RWPE1 (cell line): ENCODE results near the gene TNFRSF1A.
"Not testable (repeated sequence)": the region's sequence is repeated elsewhere in the genome, so short reads cannot be mapped to it uniquely, and the experiment has no call there.

ENCODE experiments used
- CTCF ChIA-PET: fragments of 350-600 bp; sonication (Branson Sonifier 250); formaldehyde crosslinking; extraction: SDS; loops from one replicate; lab custom pipeline; 2021; lab: Yijun Ruan, JAX
- POLR2A ChIA-PET: fragments of 400-600 bp; formaldehyde crosslinking; extraction: SDS; loops from one replicate; lab custom pipeline; 2020; ENCODE audit warnings: antibody characterized with exemption; ENCODE audit not compliant: low non-redundant PET; lab: Yijun Ruan, JAX
- DNase-seq: peaks from one replicate; pipeline ENCODE4 v3.0.0; 2012; ENCODE audit warnings: low spot score
- H3K27ac ChIP-seq: fragments of 450-650 bp; 2 replicates; pipeline ENCODE4 v1.5.1; 2017
- TF ChIP-seq, protein P1 (sequence below): fragments of 450-650 bp; conservative IDR thresholded peaks from 2 replicates; pipeline ENCODE4 v1.5.1; 2017; ENCODE audit warnings: low read depth, mild to moderate bottlenecking

Gene TNFRSF1A

DNA sequence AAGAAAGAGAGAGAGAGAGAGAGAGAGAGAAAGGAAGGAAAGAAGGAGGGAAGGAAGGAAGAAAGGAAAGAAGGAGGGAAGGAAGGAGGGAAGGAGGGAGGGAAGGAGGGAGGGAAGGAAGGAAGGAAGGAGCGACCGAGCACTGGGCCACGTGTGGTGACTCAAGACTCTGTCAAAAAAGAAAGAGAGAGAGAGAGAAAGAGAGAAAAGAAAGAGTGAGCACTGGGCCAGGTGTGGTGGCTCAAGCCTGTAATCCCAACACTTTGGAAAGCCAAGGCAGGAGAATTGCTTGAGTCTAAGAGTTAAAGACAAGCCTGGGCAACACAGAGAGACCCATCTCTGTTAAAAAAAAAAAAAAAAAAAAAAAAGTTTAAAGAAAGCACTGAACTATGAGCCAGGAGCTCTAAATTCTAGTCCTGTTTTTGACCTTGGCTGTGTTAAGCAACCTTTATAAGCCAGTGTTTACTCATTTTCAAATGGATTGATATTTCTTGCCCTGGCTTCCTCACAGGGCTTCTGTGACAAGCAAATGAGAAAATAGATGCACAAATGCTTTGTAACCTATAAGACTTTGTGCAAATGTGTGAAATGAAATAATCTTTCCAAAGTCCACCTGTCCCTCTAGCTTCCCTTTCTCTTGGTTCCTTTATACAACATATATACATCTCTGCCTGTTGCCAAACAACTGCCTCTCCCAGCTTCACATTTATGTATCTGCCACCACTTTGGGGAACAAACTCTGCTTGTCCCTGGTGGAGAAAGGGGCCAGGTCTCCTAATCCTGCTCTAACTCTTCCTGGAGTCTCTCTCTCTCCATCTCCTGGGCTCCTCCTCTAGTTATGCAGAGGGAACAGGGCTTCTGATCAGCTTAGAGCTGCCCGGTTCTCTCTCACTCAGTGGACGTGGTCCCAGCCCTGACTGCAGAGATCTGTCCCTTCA, 47.5 kb downstream of the TNFRSF1A start:
- TF ChIP-seq, protein P1, sequence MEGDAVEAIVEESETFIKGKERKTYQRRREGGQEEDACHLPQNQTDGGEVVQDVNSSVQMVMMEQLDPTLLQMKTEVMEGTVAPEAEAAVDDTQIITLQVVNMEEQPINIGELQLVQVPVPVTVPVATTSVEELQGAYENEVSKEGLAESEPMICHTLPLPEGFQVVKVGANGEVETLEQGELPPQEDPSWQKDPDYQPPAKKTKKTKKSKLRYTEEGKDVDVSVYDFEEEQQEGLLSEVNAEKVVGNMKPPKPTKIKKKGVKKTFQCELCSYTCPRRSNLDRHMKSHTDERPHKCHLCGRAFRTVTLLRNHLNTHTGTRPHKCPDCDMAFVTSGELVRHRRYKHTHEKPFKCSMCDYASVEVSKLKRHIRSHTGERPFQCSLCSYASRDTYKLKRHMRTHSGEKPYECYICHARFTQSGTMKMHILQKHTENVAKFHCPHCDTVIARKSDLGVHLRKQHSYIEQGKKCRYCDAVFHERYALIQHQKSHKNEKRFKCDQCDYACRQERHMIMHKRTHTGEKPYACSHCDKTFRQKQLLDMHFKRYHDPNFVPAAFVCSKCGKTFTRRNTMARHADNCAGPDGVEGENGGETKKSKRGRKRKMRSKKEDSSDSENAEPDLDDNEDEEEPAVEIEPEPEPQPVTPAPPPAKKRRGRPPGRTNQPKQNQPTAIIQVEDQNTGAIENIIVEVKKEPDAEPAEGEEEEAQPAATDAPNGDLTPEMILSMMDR: no peak
- CTCF ChIA-PET: interaction anchor here (0.7 to 1.5 kb wide), 3 partner anchors 10 to 22 kb away, joined by 3 read pairs; no protein-coding TSS in a partner anchor
- peak overlapping the region; percentile 87 for H3K27ac ChIP-seq
- POLR2A ChIA-PET: interaction anchor here (0.6 kb wide), 1 partner anchor 78 kb away, joined by 6 read pairs; no protein-coding TSS in a partner anchor
- DNase-seq: no peak

DNA sequence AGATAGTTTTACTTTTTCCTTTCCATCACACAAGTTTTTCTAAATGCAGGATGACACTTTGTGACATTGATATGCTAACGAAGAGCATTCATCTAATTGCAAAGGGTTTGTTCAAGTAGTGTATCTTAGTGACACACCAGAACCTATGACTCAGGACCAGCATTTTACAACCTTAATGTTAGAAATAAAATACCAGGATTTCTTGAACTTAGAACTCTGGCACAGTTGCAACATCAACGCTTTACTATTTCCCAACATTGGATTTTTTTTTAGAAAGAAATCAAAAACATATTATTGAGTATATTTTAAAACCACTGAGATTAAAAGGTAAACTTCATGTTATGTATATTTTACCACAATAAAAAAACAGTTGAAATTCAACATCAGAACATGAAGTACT, 49.3 kb downstream of the TNFRSF1A start:
- no peak overlapping the region for H3K27ac ChIP-seq
- CTCF ChIA-PET: no interaction called here
- no peak for DNase-seq
- POLR2A ChIA-PET: no interaction called here
- TF ChIP-seq, protein P1: no peak

DNA sequence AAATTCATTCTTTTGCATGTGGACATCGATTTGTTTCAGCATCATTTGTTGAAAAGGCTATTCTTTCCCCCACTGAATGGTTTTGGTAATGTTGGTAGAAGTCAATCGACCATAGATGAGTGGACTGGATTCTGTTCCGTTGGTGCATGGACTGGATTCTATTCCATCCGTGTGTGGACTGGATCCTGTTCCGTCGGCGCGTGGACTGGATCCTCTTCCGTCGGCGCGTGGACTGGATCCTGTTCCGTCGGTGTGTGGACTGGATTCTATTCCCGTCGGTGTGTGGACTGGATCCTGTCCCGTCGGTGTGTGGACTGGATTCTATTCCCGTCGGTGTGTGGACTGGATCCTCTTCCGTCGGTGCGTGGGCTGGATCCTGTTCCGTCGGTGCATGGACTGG, 52.0 kb downstream of the TNFRSF1A start:
- H3K27ac ChIP-seq, DNase-seq, POLR2A ChIA-PET, CTCF ChIA-PET: not testable (repeated sequence)

DNA sequence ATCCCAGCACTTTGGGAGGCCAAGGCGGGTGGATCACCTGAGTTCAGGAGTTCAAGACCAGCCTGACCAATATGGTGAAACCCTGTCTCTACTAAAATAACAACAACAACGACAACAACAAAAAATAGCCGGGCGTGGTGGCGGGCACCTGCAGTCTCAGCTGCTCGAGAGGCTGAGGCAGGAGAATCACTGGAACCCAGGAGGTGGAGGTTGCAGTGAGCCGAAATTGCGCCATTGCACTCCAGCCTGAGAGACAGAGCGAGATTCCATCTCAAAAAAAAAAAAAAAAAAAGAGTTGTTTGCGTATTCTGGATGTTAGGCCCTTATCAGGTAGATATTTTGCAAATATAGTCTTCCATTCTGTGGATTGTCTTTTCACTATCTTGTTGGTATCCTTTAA, 52.8 kb downstream of the TNFRSF1A start:
- DNase-seq, POLR2A ChIA-PET: not testable (repeated sequence)
- peak overlapping the region; percentile 73 for H3K27ac ChIP-seq
- CTCF ChIA-PET: interaction anchor here (1.1 kb wide), 1 partner anchor 88 kb away, joined by 3 read pairs; no protein-coding TSS in a partner anchor

DNA sequence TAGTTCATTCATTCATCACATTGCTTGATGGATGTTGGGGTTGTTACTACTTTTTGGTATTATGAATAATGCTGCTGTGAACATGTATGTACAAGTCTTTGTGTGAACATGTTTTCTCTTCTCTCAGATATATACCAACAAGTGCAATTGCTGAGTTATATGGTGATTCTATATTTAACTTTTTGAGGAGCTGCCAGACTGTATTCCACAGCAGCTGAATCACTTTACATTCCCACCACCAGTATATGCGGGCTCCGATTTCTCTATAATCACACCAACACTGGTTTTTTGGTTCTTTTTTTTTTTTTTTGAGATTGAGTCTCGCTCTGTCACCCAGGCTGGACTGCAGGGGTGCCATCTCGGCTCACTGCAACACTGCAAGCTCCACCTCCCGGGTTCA, 53.6 kb downstream of the TNFRSF1A start:
- CTCF ChIA-PET: interaction anchor here (1.0 to 1.5 kb wide), 4 partner anchors 25 to 221 kb away, joined by 3 to 9 read pairs (median 3); no protein-coding TSS in a partner anchor
- DNase-seq: no peak
- POLR2A ChIA-PET: interaction anchor here (0.7 kb wide), 2 partner anchors 219 to 251 kb away, joined by 3 to 4 read pairs; no protein-coding TSS in a partner anchor
- H3K27ac ChIP-seq: peak overlapping the region; percentile 73
- TF ChIP-seq, protein P1: no peak

DNA sequence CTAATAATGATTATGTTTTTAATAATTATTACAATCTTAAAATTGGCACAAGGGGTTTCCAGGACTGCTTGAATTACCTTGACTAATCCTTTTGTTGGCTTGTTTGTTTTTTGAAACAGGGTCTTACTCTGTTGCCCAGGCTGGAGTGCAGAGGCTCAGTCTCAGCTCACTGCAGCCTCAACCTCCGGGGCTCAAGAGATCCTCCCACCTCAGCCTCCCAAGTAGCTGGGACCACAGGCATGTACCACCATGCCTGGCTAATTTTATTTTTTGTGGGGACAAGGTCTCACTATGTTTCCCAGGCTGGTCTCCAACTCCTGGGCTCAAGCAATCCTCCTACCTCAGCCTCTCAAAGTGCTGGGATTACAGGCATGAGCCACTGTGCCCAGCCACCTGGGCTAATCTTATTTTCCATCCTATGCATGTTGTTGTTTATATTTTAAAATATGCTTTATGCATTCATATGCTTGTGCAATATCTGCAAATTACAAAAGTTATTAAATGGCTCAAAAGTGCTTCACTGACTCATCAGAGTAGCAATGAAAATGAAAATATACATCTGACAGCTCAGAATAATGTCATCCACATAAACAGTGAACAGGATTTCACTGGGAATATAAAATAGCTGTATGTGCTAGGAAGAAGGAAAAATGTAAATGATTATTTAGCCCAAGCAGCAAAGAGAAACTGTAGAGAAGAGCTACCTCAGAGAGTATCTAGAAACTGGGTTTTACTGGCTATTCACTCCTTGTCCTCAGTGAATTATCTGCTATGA, 56.2 kb downstream of the TNFRSF1A start:
- TF ChIP-seq, protein P1: no peak
- POLR2A ChIA-PET: no interaction called here
- peak; percentile 49 for DNase-seq
- H3K27ac ChIP-seq: peak overlapping the region; percentile 69
- CTCF ChIA-PET: interaction anchor here (0.7 to 2.0 kb wide), 6 partner anchors 56 to 298 kb away, joined by 3 to 10 read pairs (median 5); partner anchors contain the start of gene TNFRSF1A

DNA sequence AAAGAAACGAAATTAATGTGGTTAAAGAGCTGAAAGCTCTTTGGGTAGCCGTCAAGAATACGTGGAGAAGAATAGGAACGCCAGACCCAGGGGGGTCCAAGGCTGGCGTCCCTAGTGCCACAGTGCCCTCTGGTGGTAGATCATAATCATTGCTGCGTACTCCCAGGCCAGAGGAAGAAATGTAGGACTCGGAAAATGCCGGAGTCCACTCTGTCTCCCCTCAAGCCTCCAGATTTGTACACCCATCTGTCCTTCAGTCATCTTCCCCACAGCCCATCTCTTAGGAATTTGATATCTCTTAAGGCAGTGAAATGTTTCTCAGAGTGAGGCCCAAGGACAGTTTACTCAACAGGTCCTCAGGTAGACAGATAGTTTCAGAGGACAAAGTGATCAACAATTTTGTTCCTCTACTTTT, 56.8 kb downstream of the TNFRSF1A start:
- peak overlapping the region; percentile 69; the same call in 1 of the 2 replicates for H3K27ac ChIP-seq
- TF ChIP-seq, protein P1: peak; percentile 71
- POLR2A ChIA-PET: no interaction called here
- CTCF ChIA-PET: interaction anchor here (0.6 to 4.2 kb wide), 16 partner anchors 10 to 319 kb away, joined by 3 to 15 read pairs (median 4); partner anchors contain the start of gene CD9
- peak; percentile 85 for DNase-seq
